Left renal pelvis (tissue), 4 donors: ENCODE measurements around the gene NUFIP1. TPM values are rescaled to one million over a fixed set of nuclear protein-coding genes. Genes with fewer than 3 reads are reported as not detected.

Experiments used
- DNase-seq, 4 donors: peaks; one replicate each; pipeline ENCODE4 v3.0.0-alpha.2; 2013; ENCODE audit warnings: low read depth in 4 of 4, low spot score in 3 of 4
- polyA plus RNA-seq, 4 donors: library from polyadenylated mRNA; unstranded; fragments of 120-200 nt; gene quantifications; one replicate each; pipeline ENCODE4 v1.2.1, GENCODE V29; 2013; ENCODE audit not compliant: insufficient read length in 4 of 4

The NUFIP1 gene
- polyA plus RNA-seq, 4 donors, result 10.4 to 15.2 (median 12.8) TPM

DNA sequence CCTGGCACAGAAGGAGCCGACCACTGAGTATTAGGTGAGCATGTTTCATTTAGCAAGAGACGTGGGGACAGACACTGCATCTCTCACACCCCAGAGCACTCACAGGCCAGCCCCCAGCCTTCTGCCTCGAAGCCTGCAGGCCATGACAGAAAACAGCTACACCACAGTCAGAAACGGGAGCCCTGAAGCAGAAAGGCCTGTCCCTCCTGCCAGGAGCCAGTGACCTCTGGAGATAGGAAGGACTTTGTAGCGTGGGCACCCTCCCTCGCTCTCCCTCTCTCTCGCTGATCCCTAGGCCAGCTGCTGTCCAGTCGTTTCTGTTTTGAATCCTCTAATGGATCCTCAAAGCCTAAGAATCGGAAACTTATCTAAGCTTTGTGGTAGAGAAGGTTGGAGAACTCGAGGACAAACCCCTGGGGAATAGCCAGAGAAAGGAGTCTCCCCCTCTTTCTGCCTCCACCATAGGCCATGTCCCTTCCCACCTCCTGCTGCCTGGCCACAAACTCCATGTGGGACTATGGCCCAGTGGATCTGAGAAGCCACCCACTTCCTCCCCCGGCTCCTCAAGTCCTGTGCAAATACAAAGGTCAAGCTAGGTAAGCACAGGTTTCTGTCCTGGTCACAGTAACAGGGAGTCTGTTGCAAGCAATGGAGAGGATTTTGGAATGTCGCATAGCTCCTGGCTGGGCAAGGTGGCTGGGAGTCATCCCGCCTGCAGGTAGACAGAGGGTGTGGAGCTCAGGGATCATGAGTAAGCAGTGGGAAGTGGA, 95.1 kb downstream of the NUFIP1 start:
- DNase-seq, result no peak

Other genes with a start within 250 kb of the NUFIP1 start
- gene GPALPP1, start 67 bp upstream of the NUFIP1 start, polyA plus RNA-seq, result 10 to 100 TPM; 45.4 to 61.5 (median 56.6) TPM
- 10 to 100 TPM; 21.2 to 32.8 (median 28.7) TPM for gene GTF2F2, start 131.0 kb upstream of the NUFIP1 start, polyA plus RNA-seq
- gene KCTD4, start 211.6 kb upstream of the NUFIP1 start, polyA plus RNA-seq, result 1 to 10 TPM in 1 of 4 donors, under 1 TPM in 2, not detected in 1; 0.56 to 1.0 (median 0.69) TPM